Panc1 (cell line): ENCODE data around the gene HS3ST2. TPM values are rescaled to one million over a fixed set of nuclear protein-coding genes. Genes with fewer than 3 reads are reported as not detected.

ENCODE experiments used
- ATAC-seq: fragments of 200-7000 bp; cut with Tn5 transposase; 2 replicates; pipeline ENCODE4 v1.9.1; 2020; ENCODE audit warnings: mild to moderate bottlenecking, moderate library complexity
- BruUV-seq: library from RNA; stranded (reverse); fragments of 400-500 nt; replicated peaks from 2 replicates; lab custom pipeline; 2021; lab: Mats Ljungman, UMichigan
- CTCF ChIA-PET: fragments of 300-600 bp; sonication (Branson Sonifier 250); formaldehyde crosslinking; loops from one replicate; lab custom pipeline; 2022; ENCODE audit warnings: antibody characterized with exemption; lab: Charles Lee
- POLR2A ChIA-PET: fragments of 300-600 bp; sonication (Branson Sonifier 250); formaldehyde crosslinking; loops from one replicate; lab custom pipeline; 2022; ENCODE audit warnings: antibody characterized with exemption; lab: Charles Lee
- DNase-seq: peaks from one replicate; pipeline ENCODE4 v3.0.0-alpha.2; 2010; ENCODE audit warnings: low read depth, low spot score
- H3K27ac ChIP-seq: 2 replicates; pipeline ENCODE4 v1.5.1; 2011; ENCODE audit warnings: mild to moderate bottlenecking, low read length, inconsistent platforms
- H3K27me3 ChIP-seq: fragments of 200-500 bp; sonication (Bioruptor generic); 2 replicates; pipeline ENCODE4 v1.6.0; 2014; ENCODE audit warnings: low read length, inconsistent platforms; ENCODE audit not compliant: control insufficient read depth, insufficient read depth
- H3K36me3 ChIP-seq: fragments of 200-500 bp; sonication (Bioruptor generic); 2 replicates; pipeline ENCODE4 v1.5.1; 2014; ENCODE audit warnings: inconsistent platforms, mild to moderate bottlenecking, low read length, moderate library complexity; ENCODE audit not compliant: control insufficient read depth, insufficient read depth
- H3K4me1 ChIP-seq: 2 replicates; pipeline ENCODE4 v1.5.1; 2011; ENCODE audit warnings: inconsistent platforms, mild to moderate bottlenecking, low read length, moderate library complexity; ENCODE audit not compliant: control insufficient read depth, insufficient read depth
- H3K4me3 ChIP-seq, 2 experiments: 2 replicates each; pipeline ENCODE4 v1.5.1; 2011 to 2012; ENCODE audit warnings: low read depth in 2 of 2, low read length in 2 of 2, mild to moderate bottlenecking in 2 of 2, inconsistent platforms in 1 of 2, moderate library complexity in 1 of 2
- H3K9me3 ChIP-seq: fragments of 200-500 bp; sonication (Bioruptor generic); 2 replicates; pipeline ENCODE4 v1.5.1; 2014; ENCODE audit warnings: low read depth, mild to moderate bottlenecking, inconsistent platforms, low read length, moderate library complexity; ENCODE audit not compliant: control insufficient read depth, insufficient read depth
- POLR2AphosphoS5 ChIP-seq: IDR thresholded peaks from 2 replicates; pipeline ENCODE4 v1.6.1; 2012; ENCODE audit warnings: mild to moderate bottlenecking, low read depth, low read length, moderate library complexity
- SIN3A ChIP-seq: IDR thresholded peaks from 2 replicates; pipeline ENCODE4 v1.6.1; 2012; ENCODE audit warnings: low read depth, mild to moderate bottlenecking, low read length, moderate library complexity, borderline replicate concordance; ENCODE audit not compliant: insufficient read depth
- TCF7L2 ChIP-seq: IDR thresholded peaks from 2 replicates; pipeline ENCODE4 v1.6.1; 2011; ENCODE audit warnings: mild to moderate bottlenecking, low read depth, low read length, inconsistent platforms
- in situ Hi-C: cut with HindIII; loops from 2 replicates; pipeline ENCODE4 v1.10.0; 2016; ENCODE audit warnings: low sequenced_read_pairs, low pct_unique_long_range_greater_than_20kb
- intact Hi-C: fragments of 100-400 bp; cut with micrococcal nuclease; formaldehyde crosslinking; loops from one replicate; pipeline ENCODE4 v1.10.0; 2022; ENCODE audit not compliant: unreplicated experiment
- total RNA-seq: library from RNA; stranded (reverse); gene quantifications from one replicate; pipeline ENCODE4 v1.2.1, GENCODE V29; 2021; ENCODE audit not compliant: unreplicated experiment
- TF ChIP-seq, protein P1 (sequence below), 2 experiments: IDR thresholded peaks; 2 replicates each; pipeline ENCODE4 v1.6.1; 2011 to 2012; ENCODE audit warnings: low read depth in 2 of 2, control low read depth in 1 of 2, low read length in 1 of 2, mild to moderate bottlenecking in 1 of 2, moderate library complexity in 1 of 2; ENCODE audit not compliant: insufficient read depth in 1 of 2
- TF ChIP-seq, protein P2 (sequence below): fragments of 450-650 bp; IDR thresholded peaks from 2 replicates; pipeline ENCODE4 v1.5.1; 2017; ENCODE audit warnings: mild to moderate bottlenecking

HS3ST2 gene
- total RNA-seq, 1 experiment from 2014 or later, result not detected

DNA sequence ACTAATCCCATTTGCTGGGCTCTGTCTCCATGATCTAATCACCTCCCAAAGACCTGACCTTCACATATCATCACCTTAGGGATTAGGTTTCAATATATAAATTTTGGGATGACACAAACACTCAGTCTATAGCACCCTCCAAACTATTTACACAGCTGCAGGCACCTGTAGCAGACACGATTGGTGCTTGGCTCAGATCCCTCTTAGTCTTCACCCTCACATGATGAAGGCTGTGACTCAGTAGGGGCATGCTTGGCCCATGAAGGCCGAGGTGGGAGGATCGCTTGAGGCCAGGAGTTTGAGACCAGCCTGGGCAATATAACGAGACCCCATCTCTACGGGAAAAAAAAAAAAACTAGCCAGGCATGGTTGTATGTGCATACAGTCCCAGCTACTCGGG lies 73.5 kb downstream of the HS3ST2 start:
- Histone ChIP-seq H3K27me3 (peaks cover 25% of the 10 kb centered on the region), H3K36me3 (no peaks in the 10 kb centered on the region), H3K4me3 (no peak overlapping the region), H3K27ac (no peak overlapping the region), H3K9me3 (no peaks in the 10 kb centered on the region), H3K4me1 (no peaks in the 10 kb centered on the region)
- no peak for TF ChIP-seq POLR2AphosphoS5
- TF ChIP-seq, protein P1, sequence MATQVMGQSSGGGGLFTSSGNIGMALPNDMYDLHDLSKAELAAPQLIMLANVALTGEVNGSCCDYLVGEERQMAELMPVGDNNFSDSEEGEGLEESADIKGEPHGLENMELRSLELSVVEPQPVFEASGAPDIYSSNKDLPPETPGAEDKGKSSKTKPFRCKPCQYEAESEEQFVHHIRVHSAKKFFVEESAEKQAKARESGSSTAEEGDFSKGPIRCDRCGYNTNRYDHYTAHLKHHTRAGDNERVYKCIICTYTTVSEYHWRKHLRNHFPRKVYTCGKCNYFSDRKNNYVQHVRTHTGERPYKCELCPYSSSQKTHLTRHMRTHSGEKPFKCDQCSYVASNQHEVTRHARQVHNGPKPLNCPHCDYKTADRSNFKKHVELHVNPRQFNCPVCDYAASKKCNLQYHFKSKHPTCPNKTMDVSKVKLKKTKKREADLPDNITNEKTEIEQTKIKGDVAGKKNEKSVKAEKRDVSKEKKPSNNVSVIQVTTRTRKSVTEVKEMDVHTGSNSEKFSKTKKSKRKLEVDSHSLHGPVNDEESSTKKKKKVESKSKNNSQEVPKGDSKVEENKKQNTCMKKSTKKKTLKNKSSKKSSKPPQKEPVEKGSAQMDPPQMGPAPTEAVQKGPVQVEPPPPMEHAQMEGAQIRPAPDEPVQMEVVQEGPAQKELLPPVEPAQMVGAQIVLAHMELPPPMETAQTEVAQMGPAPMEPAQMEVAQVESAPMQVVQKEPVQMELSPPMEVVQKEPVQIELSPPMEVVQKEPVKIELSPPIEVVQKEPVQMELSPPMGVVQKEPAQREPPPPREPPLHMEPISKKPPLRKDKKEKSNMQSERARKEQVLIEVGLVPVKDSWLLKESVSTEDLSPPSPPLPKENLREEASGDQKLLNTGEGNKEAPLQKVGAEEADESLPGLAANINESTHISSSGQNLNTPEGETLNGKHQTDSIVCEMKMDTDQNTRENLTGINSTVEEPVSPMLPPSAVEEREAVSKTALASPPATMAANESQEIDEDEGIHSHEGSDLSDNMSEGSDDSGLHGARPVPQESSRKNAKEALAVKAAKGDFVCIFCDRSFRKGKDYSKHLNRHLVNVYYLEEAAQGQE (IDR thresholded peaks at IDR 0.05; ENCODE audit: insufficient read depth in 1 of 2, low read depth in 2 of 2, low read length in 1 of 2), result no peak
- no peak for TF ChIP-seq SIN3A
- TF ChIP-seq TCF7L2, result no peak
- TF ChIP-seq, protein P2, sequence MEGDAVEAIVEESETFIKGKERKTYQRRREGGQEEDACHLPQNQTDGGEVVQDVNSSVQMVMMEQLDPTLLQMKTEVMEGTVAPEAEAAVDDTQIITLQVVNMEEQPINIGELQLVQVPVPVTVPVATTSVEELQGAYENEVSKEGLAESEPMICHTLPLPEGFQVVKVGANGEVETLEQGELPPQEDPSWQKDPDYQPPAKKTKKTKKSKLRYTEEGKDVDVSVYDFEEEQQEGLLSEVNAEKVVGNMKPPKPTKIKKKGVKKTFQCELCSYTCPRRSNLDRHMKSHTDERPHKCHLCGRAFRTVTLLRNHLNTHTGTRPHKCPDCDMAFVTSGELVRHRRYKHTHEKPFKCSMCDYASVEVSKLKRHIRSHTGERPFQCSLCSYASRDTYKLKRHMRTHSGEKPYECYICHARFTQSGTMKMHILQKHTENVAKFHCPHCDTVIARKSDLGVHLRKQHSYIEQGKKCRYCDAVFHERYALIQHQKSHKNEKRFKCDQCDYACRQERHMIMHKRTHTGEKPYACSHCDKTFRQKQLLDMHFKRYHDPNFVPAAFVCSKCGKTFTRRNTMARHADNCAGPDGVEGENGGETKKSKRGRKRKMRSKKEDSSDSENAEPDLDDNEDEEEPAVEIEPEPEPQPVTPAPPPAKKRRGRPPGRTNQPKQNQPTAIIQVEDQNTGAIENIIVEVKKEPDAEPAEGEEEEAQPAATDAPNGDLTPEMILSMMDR, result no peak
- in situ Hi-C loops, result no loop called here
- intact Hi-C loops, result no loop called here
- ChIA-PET POLR2A (no interaction called here), CTCF (no interaction called here)
- DNase-seq (no peak), ATAC-seq (no peak)
- BruUV-seq, result no TSS peak

DNA sequence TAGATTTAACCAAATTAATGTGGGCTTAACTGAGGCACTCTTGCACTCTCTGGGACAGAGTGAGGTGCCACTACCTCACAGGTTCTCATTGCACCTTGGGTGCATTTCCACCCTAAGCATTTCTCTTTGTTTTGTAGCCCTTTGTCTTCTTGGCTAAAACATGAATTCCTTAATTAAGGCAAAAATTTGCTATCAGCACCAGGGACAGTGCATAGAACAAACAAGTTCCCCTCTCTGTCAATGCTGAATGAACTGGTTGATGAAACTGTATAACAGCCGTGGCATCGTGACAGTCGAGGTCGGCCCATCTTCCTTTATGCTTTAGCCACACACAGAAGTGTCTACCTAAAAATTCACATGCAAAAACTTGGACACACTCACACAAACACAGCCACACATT lies 74.8 kb downstream of the HS3ST2 start:
- no peak overlapping the region for H3K27ac ChIP-seq
- peaks cover 26% of the 10 kb centered on the region for H3K27me3 ChIP-seq
- in situ Hi-C loops, result no loop called here
- ATAC-seq (no peak), DNase-seq (no peak)
- ChIA-PET POLR2A (interaction anchor here (0.6 kb wide), 1 partner anchor 166 kb away, joined by 7 read pairs; no protein-coding TSS in a partner anchor), CTCF (no interaction called here)
- no peak overlapping the region for H3K4me3 ChIP-seq
- no peaks in the 10 kb centered on the region for H3K4me1 ChIP-seq
- H3K9me3 ChIP-seq, result no peaks in the 10 kb centered on the region
- TF ChIP-seq, protein P1 (IDR thresholded peaks at IDR 0.05; ENCODE audit: insufficient read depth in 1 of 2, low read depth in 2 of 2, low read length in 1 of 2), result peak; percentile 78 to 79
- TF ChIP-seq SIN3A, result no peak
- no peak for TF ChIP-seq POLR2AphosphoS5
- TF ChIP-seq TCF7L2, result no peak
- TF ChIP-seq, protein P2, result no peak
- no peaks in the 10 kb centered on the region for H3K36me3 ChIP-seq
- BruUV-seq, result no TSS peak
- intact Hi-C loops, result no loop called here
